ENCODE data around the gene AMOTL2. TPM values are rescaled to one million over a fixed set of nuclear protein-coding genes. Genes with fewer than 3 reads are reported as not detected.

Gene AMOTL2
- total RNA-seq, 1 experiment from 2014 or later: 76.9 TPM

DNA sequence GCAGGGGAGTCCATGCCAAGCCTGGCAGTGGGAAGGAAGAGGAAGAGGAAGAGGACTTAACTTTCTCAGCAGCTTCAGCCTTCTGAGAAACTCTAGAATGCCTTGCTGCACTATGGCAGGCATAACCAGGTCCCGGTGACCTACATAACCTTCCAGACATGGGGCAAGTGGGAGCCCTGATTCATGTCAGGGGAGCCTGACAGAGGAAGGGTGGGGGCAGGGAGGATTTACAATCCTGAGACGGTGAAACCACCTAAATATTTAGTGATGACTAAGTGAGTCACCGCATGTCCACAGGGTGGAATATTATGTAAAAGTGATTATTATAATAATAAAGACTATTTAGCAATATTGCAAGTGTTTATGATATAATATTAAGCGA is 46.7 kb downstream of the AMOTL2 start:
- ATAC-seq (no peak), DNase-seq (ENCODE audit: low spot score) (no peak)
- POLR2A ChIA-PET: interaction anchor here (0.7 to 2.4 kb wide), 2 partner anchors 15 to 47 kb away, joined by 6 to 7 read pairs; partner anchors contain the start of gene AMOTL2
- peak overlapping the region; percentile 95 for H3K27ac Mint-ChIP-seq
- peaks cover 64% of the 10 kb centered on the region for H3K4me1 Mint-ChIP-seq
- no peaks in the 10 kb centered on the region for H3K36me3 Mint-ChIP-seq
- H3K4me3 Mint-ChIP-seq: no peak overlapping the region
- H3K27me3 Mint-ChIP-seq (ENCODE audit: low read depth): no peaks in the 10 kb centered on the region; the same call in 1 of the 2 replicates
- CTCF ChIA-PET: interaction anchor here (0.6 to 1.3 kb wide), 3 partner anchors 14 to 127 kb away, joined by 3 to 5 read pairs (median 4); no protein-coding TSS in a partner anchor
- no peaks in the 10 kb centered on the region for H3K9me3 Mint-ChIP-seq
- no peak for TF ChIP-seq HMGA2 (CRISPR knock-in tag; IDR thresholded peaks at IDR 0.05)

DNA sequence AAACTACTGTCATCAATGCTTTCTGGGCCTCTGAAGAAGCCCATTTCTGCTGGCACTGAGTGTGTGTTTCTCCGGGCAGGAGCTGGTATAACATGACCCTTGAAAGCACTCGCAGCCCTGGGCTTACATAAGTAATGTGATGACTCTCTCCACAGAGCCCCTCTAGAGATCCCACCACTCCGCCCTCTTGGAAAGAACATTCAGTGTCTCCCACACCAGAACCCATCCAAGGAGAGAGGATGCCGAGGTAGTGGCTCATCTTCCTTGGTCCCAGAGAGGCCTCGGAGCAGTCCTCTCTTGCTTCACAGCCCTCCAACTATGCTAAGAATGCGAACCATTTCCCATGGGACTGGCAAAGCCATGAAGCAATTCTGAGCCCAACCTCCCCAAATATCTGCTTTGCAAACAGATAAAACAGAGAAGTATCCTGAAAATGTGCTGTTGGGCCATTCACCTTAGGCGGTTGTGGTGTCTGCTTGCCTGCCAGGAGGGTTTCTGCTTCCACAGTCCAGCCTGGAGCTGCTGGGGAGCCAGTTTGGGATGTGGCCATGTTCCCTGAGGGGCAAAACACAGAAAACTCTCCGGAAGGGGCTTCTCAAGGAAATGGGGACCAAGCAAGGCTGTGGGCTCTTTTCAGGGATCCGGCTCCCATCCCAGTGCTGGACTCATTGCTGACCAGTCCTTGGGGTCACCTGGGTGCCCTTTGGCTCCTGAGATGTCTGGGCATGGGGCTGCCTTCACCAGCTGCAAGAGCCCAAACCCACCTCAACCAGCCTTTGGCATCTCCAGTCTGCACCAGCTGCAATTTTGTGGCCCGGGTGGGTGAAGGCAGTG is 47.3 kb downstream of the AMOTL2 start:
- Mint-ChIP-seq H3K4me1 (peaks cover 58% of the 10 kb centered on the region), H3K4me3 (no peak overlapping the region), H3K27ac (peak overlapping the region; percentile 95), H3K36me3 (no peaks in the 10 kb centered on the region), H3K27me3 (ENCODE audit: low read depth) (no peaks in the 10 kb centered on the region; the same call in 1 of the 2 replicates), H3K9me3 (no peaks in the 10 kb centered on the region)
- TF ChIP-seq GABPB1 (CRISPR knock-in tag; IDR thresholded peaks at IDR 0.05): 0 out of 2 replicates have a peak, but pooled peaks have one; percentile 10
- TF ChIP-seq CREB1 (CRISPR knock-in tag; IDR thresholded peaks at IDR 0.05): no peak
- TF ChIP-seq RORB (CRISPR knock-in tag; IDR thresholded peaks at IDR 0.05): no peak
- TF ChIP-seq, protein P1, sequence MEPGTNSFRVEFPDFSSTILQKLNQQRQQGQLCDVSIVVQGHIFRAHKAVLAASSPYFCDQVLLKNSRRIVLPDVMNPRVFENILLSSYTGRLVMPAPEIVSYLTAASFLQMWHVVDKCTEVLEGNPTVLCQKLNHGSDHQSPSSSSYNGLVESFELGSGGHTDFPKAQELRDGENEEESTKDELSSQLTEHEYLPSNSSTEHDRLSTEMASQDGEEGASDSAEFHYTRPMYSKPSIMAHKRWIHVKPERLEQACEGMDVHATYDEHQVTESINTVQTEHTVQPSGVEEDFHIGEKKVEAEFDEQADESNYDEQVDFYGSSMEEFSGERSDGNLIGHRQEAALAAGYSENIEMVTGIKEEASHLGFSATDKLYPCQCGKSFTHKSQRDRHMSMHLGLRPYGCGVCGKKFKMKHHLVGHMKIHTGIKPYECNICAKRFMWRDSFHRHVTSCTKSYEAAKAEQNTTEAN (CRISPR knock-in tag; IDR thresholded peaks at IDR 0.05): no peak
- no peak for TF ChIP-seq NR3C1 (CRISPR knock-in tag; conservative IDR thresholded peaks at IDR 0.05; ENCODE audit: low read depth)
- TF ChIP-seq FOXK1 (CRISPR knock-in tag; IDR thresholded peaks at IDR 0.05): no peak
- TF ChIP-seq TEAD4 (CRISPR knock-in tag; IDR thresholded peaks at IDR 0.05): peak; percentile 92
- TF ChIP-seq, protein P2, sequence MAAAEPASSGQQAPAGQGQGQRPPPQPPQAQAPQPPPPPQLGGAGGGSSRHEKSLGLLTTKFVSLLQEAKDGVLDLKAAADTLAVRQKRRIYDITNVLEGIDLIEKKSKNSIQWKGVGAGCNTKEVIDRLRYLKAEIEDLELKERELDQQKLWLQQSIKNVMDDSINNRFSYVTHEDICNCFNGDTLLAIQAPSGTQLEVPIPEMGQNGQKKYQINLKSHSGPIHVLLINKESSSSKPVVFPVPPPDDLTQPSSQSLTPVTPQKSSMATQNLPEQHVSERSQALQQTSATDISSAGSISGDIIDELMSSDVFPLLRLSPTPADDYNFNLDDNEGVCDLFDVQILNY (CRISPR knock-in tag; IDR thresholded peaks at IDR 0.05): no peak
- no peak for TF ChIP-seq SMAD4 (CRISPR knock-in tag; IDR thresholded peaks at IDR 0.05)
- peak; percentile 60; the same call in 1 of the 2 replicates for TF ChIP-seq TEAD1 (CRISPR knock-in tag; IDR thresholded peaks at IDR 0.05)
- no peak for TF ChIP-seq ZNF317 (CRISPR knock-in tag; IDR thresholded peaks at IDR 0.05; ENCODE audit: borderline replicate concordance, low read depth)
- TF ChIP-seq ZNF219 (CRISPR knock-in tag; IDR thresholded peaks at IDR 0.05; ENCODE audit: borderline replicate concordance): no peak
- TF ChIP-seq, protein P3, sequence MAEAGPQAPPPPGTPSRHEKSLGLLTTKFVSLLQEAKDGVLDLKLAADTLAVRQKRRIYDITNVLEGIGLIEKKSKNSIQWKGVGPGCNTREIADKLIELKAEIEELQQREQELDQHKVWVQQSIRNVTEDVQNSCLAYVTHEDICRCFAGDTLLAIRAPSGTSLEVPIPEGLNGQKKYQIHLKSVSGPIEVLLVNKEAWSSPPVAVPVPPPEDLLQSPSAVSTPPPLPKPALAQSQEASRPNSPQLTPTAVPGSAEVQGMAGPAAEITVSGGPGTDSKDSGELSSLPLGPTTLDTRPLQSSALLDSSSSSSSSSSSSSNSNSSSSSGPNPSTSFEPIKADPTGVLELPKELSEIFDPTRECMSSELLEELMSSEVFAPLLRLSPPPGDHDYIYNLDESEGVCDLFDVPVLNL (CRISPR knock-in tag; IDR thresholded peaks at IDR 0.05; ENCODE audit: borderline replicate concordance, low read depth): no peak
- TF ChIP-seq CREM (CRISPR knock-in tag; IDR thresholded peaks at IDR 0.05): no peak
- TF ChIP-seq GTF2I (CRISPR knock-in tag; conservative IDR thresholded peaks at IDR 0.05): no peak
- no peak for TF ChIP-seq OVOL2 (CRISPR knock-in tag; IDR thresholded peaks at IDR 0.05; ENCODE audit: borderline replicate concordance)
- no peak for TF ChIP-seq ZNF138 (CRISPR knock-in tag; conservative IDR thresholded peaks at IDR 0.05)
- TF ChIP-seq SP1 (CRISPR knock-in tag; conservative IDR thresholded peaks at IDR 0.05): no peak
- TF ChIP-seq JUN (CRISPR knock-in tag; IDR thresholded peaks at IDR 0.05): no peak
- TF ChIP-seq JAZF1 (CRISPR knock-in tag; IDR thresholded peaks at IDR 0.05): no peak
- no peak for TF ChIP-seq GRHL2 (CRISPR knock-in tag; IDR thresholded peaks at IDR 0.05; ENCODE audit: insufficient replicate concordance, severe bottlenecking)
- TF ChIP-seq, protein P4, sequence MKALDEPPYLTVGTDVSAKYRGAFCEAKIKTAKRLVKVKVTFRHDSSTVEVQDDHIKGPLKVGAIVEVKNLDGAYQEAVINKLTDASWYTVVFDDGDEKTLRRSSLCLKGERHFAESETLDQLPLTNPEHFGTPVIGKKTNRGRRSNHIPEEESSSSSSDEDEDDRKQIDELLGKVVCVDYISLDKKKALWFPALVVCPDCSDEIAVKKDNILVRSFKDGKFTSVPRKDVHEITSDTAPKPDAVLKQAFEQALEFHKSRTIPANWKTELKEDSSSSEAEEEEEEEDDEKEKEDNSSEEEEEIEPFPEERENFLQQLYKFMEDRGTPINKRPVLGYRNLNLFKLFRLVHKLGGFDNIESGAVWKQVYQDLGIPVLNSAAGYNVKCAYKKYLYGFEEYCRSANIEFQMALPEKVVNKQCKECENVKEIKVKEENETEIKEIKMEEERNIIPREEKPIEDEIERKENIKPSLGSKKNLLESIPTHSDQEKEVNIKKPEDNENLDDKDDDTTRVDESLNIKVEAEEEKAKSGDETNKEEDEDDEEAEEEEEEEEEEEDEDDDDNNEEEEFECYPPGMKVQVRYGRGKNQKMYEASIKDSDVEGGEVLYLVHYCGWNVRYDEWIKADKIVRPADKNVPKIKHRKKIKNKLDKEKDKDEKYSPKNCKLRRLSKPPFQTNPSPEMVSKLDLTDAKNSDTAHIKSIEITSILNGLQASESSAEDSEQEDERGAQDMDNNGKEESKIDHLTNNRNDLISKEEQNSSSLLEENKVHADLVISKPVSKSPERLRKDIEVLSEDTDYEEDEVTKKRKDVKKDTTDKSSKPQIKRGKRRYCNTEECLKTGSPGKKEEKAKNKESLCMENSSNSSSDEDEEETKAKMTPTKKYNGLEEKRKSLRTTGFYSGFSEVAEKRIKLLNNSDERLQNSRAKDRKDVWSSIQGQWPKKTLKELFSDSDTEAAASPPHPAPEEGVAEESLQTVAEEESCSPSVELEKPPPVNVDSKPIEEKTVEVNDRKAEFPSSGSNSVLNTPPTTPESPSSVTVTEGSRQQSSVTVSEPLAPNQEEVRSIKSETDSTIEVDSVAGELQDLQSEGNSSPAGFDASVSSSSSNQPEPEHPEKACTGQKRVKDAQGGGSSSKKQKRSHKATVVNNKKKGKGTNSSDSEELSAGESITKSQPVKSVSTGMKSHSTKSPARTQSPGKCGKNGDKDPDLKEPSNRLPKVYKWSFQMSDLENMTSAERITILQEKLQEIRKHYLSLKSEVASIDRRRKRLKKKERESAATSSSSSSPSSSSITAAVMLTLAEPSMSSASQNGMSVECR (CRISPR knock-in tag; IDR thresholded peaks at IDR 0.05; ENCODE audit: borderline replicate concordance): no peak
- ATAC-seq (peak; percentile 83), DNase-seq (ENCODE audit: low spot score) (peak; percentile 59)
- CTCF ChIA-PET: interaction anchor here (0.6 to 1.3 kb wide), 3 partner anchors 18 to 127 kb away, joined by 3 to 5 read pairs (median 4); no protein-coding TSS in a partner anchor
- POLR2A ChIA-PET: interaction anchor here (0.7 to 2.4 kb wide), 2 partner anchors 14 to 48 kb away, joined by 6 to 7 read pairs; partner anchors contain the start of gene AMOTL2

Data from WTC11 (cell line).